Left lobe of liver (tissue), 2 donors: ENCODE data around the gene PLEKHA6. TPM values are rescaled to one million over a fixed set of nuclear protein-coding genes. Genes with fewer than 3 reads are reported as not detected.
A peak's percentile ranks its signal among the peaks of the same experiment; 100 is the strongest.

Source experiments
- ATAC-seq: fragments of 200-7000 bp; cut with Tn5 transposase; one replicate; pipeline ENCODE4 v1.9.1; 2020; ENCODE audit warnings: mild to moderate bottlenecking, moderate library complexity
- DNase-seq: peaks from one replicate; pipeline ENCODE4 v3.0.0-alpha.2; 2020; ENCODE audit warnings: low spot score
- total RNA-seq: library from RNA; stranded (reverse); gene quantifications from one replicate; pipeline ENCODE4 v1.2.1, GENCODE V29; 2021
- donor health status: DM: no; HTN: no; CAD: no; lungs with moderate emphysema.
- donor health status: DM: no; HTN: yes; CAD: no.

PLEKHA6 gene
- total RNA-seq, 1 donor from 2014 or later = 28.8 TPM

DNA sequence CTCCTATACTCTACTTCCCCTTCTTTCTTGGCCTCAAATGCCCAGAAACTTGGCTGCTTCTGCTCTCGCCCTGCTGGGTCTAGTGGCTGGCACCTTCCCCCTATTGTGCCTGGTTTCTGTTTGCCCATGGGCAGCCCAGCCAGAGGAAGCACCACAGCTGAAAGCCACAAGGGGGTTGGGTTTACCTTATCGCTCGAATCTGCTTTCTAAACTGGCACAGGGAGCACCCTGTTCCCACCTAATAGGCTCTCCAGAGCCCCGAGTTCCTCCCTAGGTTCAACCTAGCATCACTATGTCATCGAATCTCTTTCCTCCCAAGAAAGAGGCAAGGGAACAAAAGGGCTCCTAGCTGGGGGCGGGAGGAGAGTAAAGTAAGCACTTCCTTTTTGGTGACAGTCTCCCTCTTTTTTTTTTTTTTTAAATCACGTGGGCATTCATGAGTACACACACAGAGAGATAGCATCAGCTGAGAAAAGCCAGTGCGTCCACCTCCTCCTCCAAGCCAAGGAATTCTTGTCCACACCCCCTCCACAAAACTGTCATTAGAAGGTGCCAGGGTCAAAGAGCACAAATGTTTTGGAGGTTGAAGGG lies 72.8 kb downstream of the PLEKHA6 start:
- DNase-seq = peak; percentile 83

GRCh38 chr1:204286315-204286714 lies 73.4 kb downstream of the PLEKHA6 start:
- no peak for ATAC-seq

More for the DNA sequence above, 72.8 kb downstream of the PLEKHA6 start:
- ATAC-seq = peak; percentile 78

GRCh38 chr1:204285436-204286305 lies 74.1 kb downstream of the PLEKHA6 start:
- no peak for DNase-seq
- ATAC-seq = no peak

More at GRCh38 chr1:204286315-204286714, 73.4 kb downstream of the PLEKHA6 start:
- no peak for DNase-seq

DNA sequence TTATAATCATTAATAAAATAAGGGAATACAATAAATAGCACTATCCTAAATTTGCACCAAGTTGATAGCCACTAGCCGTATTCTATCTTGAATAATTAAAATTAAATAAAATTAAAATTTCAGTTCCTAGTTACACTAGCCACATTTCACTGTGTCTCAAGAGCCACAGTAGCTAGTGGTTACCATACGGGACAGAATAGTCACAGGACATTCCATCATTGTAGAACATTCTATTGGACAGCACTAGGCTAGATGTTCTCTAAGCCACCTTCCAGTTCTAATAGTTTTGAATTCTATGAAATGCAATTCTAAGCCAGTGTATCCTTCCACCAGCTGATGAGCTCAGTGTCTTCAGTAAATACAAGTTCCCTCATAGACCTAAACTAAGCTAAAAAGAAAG lies 74.8 kb downstream of the PLEKHA6 start:
- DNase-seq = no peak

GRCh38 chr1:204283711-204284651 lies 75.7 kb downstream of the PLEKHA6 start:
- ATAC-seq (no peak), DNase-seq (no peak)

More for the DNA sequence above, 74.8 kb downstream of the PLEKHA6 start:
- ATAC-seq = no peak

- DNase-seq = no peak
- no peak for ATAC-seq
Observed at GRCh38 chr1:204282761-204283221, 76.9 kb downstream of the PLEKHA6 start.

GRCh38 chr1:204280099-204280961 lies 79.4 kb downstream of the PLEKHA6 start:
- ATAC-seq (peak; percentile 73), DNase-seq (peak; percentile 82)

GRCh38 chr1:204278958-204279357 lies 80.8 kb downstream of the PLEKHA6 start:
- DNase-seq = no peak
- no peak for ATAC-seq

GRCh38 chr1:204278251-204278650 lies 81.5 kb downstream of the PLEKHA6 start:
- DNase-seq = no peak

DNA sequence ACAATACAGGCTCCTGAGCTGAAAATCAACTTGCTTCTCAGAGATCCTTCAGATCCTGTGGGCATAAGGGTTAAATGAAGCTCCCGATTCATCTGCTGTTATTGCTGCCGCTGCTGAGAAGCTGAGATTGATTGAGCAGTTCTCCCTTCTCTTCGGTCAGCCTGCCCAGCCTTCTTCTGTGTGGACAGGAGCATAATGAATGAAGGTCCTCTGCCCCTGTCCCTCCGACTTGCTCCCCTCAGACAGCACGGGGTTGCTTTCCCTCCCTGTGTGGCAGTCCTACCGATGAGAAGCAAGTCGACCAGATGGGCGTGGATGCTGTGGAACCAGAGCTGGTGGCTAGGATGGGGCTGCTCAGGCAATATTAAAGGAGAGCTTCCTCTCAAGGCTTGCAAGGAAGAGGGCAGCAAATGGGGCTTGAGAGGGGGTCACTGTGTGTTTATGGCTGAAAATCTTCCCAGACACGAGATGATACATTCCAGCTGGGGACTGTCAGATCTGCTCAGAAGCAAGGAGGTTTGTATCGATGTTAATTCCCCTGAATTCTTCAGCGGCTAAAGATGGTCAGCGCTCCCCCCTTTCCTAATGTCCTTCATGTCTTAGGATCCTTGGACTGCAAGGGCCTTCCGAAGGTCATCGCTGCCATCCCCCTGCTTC lies 82.0 kb downstream of the PLEKHA6 start:
- no peak for ATAC-seq
- no peak for DNase-seq

More at GRCh38 chr1:204278251-204278650, 81.5 kb downstream of the PLEKHA6 start:
- ATAC-seq = no peak

GRCh38 chr1:204275695-204276370 lies 83.9 kb downstream of the PLEKHA6 start:
- no peak for ATAC-seq

DNA sequence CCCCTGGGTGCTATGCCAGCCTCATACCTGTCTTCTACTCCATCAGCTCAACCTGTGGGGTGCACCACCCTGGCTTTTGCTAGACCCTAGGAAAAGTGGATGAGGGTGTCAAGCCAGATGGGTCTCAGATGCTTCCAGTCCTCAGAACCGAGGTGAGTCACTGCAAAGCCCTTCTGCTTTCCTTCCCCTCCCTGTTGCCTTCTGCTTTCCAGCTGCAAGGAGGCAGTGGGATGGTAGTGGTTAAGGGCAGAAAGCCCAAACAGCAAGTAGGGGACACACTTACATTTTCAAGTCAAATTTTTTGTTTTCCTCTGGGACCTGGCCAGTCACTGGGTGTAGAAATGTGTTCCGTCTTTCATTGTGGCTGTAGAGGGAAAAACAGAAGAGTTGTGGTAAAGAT lies 85.3 kb downstream of the PLEKHA6 start:
- DNase-seq = no peak
- no peak for ATAC-seq

More at GRCh38 chr1:204275695-204276370, 83.9 kb downstream of the PLEKHA6 start:
- DNase-seq = no peak

DNA sequence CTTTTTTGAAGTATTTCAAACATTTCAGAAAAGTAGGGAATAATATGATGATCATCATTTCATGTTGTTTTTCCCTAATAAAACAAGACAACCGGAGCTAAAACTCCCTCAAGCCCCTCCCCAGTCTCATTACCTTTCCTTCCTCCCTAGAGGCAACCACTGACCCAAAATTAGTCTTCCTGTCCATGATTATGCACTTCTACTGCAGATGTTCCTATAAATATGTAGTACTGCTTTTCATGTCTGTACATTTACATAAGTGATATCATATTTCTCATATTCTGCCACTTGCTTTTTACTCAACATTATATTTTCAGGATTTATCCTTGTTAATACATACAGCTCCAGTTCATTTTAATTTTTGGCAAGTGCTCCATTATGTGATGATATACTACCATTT lies 87.2 kb downstream of the PLEKHA6 start:
- ATAC-seq = no peak
- no peak for DNase-seq

DNA sequence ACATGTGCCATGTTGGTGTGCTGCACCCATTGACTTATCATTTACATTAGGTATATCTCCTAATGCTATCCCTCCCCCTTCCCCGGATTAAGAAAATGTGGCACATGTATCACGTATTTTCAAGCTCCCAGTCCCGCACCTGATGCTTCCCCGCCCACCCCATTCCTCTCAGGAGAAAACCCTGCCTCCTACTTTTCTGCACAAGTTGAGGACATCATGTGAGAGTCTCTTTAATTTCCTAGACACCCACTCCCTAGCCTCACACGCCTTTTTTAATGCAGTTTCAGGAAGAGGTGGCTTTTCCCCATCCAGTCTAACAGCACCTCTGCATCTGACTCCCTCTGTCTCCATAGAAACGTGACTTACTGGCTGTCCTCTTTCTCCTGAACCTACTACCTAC lies 87.8 kb downstream of the PLEKHA6 start:
- ATAC-seq = no peak

DNA sequence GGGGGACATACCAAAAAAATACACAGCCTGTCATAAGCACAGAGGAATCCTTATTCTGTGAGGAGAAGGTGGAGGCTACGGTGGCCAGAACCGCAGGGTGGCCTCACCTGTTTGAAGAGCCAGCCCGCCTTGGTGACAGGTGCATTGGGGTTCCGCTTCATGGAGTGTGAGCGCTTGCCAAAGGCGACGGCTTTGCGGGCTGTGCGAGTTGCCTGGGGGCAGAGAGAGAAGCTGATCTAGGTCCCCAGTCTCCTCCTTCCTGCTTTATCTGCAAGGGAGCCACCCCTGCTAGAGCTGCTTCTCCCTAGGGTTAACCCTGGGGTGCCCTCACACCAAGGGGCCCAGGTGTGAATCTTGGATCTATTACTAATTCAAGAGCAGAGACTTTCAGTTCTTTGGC lies 91.6 kb downstream of the PLEKHA6 start:
- no peak for DNase-seq
- ATAC-seq = no peak

More for the DNA sequence above, 87.8 kb downstream of the PLEKHA6 start:
- no peak for DNase-seq

GRCh38 chr1:204267191-204267601 lies 92.5 kb downstream of the PLEKHA6 start:
- peak; percentile 16 for ATAC-seq
- DNase-seq = no peak

GRCh38 chr1:204266504-204267034 lies 93.2 kb downstream of the PLEKHA6 start:
- ATAC-seq (peak; percentile 89), DNase-seq (peak; percentile 80)

DNA sequence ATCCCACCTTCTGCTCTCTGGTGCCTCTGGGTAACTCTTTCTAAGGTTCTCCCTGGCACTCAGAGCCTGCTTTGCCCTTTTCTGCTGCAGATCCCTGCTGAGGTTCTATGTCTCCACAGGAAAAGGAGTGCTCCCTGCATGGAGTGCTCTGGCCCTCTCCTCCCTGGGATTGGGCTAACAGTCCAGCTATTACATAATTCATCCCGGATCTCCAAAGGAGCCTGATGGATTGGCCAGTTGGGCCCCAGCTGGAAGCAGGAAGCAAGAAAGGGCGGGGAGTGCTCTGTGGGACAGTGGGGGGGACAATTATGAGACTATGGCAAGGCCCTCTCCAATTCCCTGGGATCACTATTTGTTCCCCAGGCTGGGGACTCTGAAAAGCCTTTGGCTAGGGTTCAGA lies 94.1 kb downstream of the PLEKHA6 start:
- DNase-seq (no peak), ATAC-seq (peak; percentile 12)
